ENCODE data around the gene ARHGAP6.

The ARHGAP6 gene

GRCh38 chrX:11429538-11430085 lies 236.1 kb downstream of the ARHGAP6 start:
- ATAC-seq = no peak
- TF ChIP-seq TCF4 (CRISPR knock-in tag; IDR thresholded peaks at IDR 0.05; ENCODE audit: borderline replicate concordance) = no peak

- TF ChIP-seq ARNTL (CRISPR knock-in tag; IDR thresholded peaks at IDR 0.05; ENCODE audit: borderline replicate concordance, low read depth) (no peak), POU6F1 (CRISPR knock-in tag; IDR thresholded peaks at IDR 0.05; ENCODE audit: borderline replicate concordance, low read depth) (no peak), RARB (CRISPR knock-in tag; IDR thresholded peaks at IDR 0.05) (no peak)
- TF ChIP-seq, protein P1, sequence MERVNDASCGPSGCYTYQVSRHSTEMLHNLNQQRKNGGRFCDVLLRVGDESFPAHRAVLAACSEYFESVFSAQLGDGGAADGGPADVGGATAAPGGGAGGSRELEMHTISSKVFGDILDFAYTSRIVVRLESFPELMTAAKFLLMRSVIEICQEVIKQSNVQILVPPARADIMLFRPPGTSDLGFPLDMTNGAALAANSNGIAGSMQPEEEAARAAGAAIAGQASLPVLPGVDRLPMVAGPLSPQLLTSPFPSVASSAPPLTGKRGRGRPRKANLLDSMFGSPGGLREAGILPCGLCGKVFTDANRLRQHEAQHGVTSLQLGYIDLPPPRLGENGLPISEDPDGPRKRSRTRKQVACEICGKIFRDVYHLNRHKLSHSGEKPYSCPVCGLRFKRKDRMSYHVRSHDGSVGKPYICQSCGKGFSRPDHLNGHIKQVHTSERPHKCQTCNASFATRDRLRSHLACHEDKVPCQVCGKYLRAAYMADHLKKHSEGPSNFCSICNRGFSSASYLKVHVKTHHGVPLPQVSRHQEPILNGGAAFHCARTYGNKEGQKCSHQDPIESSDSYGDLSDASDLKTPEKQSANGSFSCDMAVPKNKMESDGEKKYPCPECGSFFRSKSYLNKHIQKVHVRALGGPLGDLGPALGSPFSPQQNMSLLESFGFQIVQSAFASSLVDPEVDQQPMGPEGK (CRISPR knock-in tag; IDR thresholded peaks at IDR 0.05; ENCODE audit: borderline replicate concordance) = no peak
- peak; percentile 71 for ATAC-seq
These were observed 238.2 kb downstream of the ARHGAP6 start for GRCh38 chrX:11427453-11428071.

GRCh38 chrX:11426712-11427452 lies 238.8 kb downstream of the ARHGAP6 start:
- TF ChIP-seq OSR1 (CRISPR knock-in tag; IDR thresholded peaks at IDR 0.05) (no peak), GLIS3 (CRISPR knock-in tag; IDR thresholded peaks at IDR 0.05) (no peak), ZC3H10 (CRISPR knock-in tag; IDR thresholded peaks at IDR 0.05) (no peak), ZNF70 (CRISPR knock-in tag; IDR thresholded peaks at IDR 0.05) (no peak), ISL1 (CRISPR knock-in tag; IDR thresholded peaks at IDR 0.05) (no peak), ESRRG (CRISPR knock-in tag; IDR thresholded peaks at IDR 0.05) (no peak)
- TF ChIP-seq, protein P2, sequence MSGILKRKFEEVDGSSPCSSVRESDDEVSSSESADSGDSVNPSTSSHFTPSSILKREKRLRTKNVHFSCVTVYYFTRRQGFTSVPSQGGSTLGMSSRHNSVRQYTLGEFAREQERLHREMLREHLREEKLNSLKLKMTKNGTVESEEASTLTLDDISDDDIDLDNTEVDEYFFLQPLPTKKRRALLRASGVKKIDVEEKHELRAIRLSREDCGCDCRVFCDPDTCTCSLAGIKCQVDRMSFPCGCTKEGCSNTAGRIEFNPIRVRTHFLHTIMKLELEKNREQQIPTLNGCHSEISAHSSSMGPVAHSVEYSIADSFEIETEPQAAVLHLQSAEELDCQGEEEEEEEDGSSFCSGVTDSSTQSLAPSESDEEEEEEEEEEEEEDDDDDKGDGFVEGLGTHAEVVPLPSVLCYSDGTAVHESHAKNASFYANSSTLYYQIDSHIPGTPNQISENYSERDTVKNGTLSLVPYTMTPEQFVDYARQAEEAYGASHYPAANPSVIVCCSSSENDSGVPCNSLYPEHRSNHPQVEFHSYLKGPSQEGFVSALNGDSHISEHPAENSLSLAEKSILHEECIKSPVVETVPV (CRISPR knock-in tag; IDR thresholded peaks at IDR 0.05) = no peak
- TF ChIP-seq, protein P1 (CRISPR knock-in tag; IDR thresholded peaks at IDR 0.05; ENCODE audit: borderline replicate concordance) = no peak
- TF ChIP-seq, protein P3, sequence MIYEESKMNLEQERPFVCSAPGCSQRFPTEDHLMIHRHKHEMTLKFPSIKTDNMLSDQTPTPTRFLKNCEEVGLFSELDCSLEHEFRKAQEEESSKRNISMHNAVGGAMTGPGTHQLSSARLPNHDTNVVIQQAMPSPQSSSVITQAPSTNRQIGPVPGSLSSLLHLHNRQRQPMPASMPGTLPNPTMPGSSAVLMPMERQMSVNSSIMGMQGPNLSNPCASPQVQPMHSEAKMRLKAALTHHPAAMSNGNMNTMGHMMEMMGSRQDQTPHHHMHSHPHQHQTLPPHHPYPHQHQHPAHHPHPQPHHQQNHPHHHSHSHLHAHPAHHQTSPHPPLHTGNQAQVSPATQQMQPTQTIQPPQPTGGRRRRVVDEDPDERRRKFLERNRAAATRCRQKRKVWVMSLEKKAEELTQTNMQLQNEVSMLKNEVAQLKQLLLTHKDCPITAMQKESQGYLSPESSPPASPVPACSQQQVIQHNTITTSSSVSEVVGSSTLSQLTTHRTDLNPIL (CRISPR knock-in tag; IDR thresholded peaks at IDR 0.05; ENCODE audit: low read depth) = no peak

GRCh38 chrX:11424903-11425674 lies 240.6 kb downstream of the ARHGAP6 start:
- no peak for ATAC-seq
- no peak for TF ChIP-seq ZNF8 (CRISPR knock-in tag; IDR thresholded peaks at IDR 0.05)
- TF ChIP-seq BACH2 (CRISPR knock-in tag; IDR thresholded peaks at IDR 0.05; ENCODE audit: borderline replicate concordance) = no peak
- no peak for TF ChIP-seq POU6F1 (CRISPR knock-in tag; IDR thresholded peaks at IDR 0.05; ENCODE audit: borderline replicate concordance, low read depth)
- TF ChIP-seq ZFP30 (CRISPR knock-in tag; IDR thresholded peaks at IDR 0.05) = no peak
- no peak for TF ChIP-seq ZNF565 (CRISPR knock-in tag; conservative IDR thresholded peaks at IDR 0.05; ENCODE audit: low read depth)
- no peak for TF ChIP-seq CSDC2 (CRISPR knock-in tag; IDR thresholded peaks at IDR 0.05)
- TF ChIP-seq, protein P3 (CRISPR knock-in tag; IDR thresholded peaks at IDR 0.05; ENCODE audit: low read depth) = no peak
- no peak for TF ChIP-seq GLIS3 (CRISPR knock-in tag; IDR thresholded peaks at IDR 0.05)
- TF ChIP-seq PPARA (CRISPR knock-in tag; IDR thresholded peaks at IDR 0.05; ENCODE audit: borderline replicate concordance) = no peak
- no peak for TF ChIP-seq SNAI2 (CRISPR knock-in tag; IDR thresholded peaks at IDR 0.05)
- TF ChIP-seq, protein P2 (CRISPR knock-in tag; IDR thresholded peaks at IDR 0.05) = no peak
- TF ChIP-seq ZC3H10 (CRISPR knock-in tag; IDR thresholded peaks at IDR 0.05) = no peak

More at GRCh38 chrX:11426712-11427452, 238.8 kb downstream of the ARHGAP6 start:
- ATAC-seq = no peak
